PFSK-1 (cell line): Measurements from ENCODE around the gene SNRPA1.

Experiments used
- FOXP2 ChIP-seq: optimal IDR thresholded peaks from 2 replicates; pipeline ENCODE3; 2011; ENCODE audit warnings: borderline replicate concordance, control low read depth, inconsistent platforms; ENCODE audit not compliant: insufficient read depth; ENCODE audit errors: extremely low read length, extremely low read depth
- POLR2AphosphoS5 ChIP-seq: IDR thresholded peaks from 2 replicates; pipeline ENCODE4 v1.6.1; 2012; ENCODE audit warnings: low read depth, mild to moderate bottlenecking, control low read depth, low read length, moderate library complexity
- REST ChIP-seq, 2 experiments: IDR thresholded peaks; 2 replicates each; pipeline versions ENCODE4 v1.6.1 to v1.8.0; 2011 to 2012; ENCODE audit warnings: low read depth in 2 of 2, low read length in 2 of 2, control low read depth in 1 of 2, inconsistent platforms in 1 of 2, mild to moderate bottlenecking in 1 of 2, moderate library complexity in 1 of 2; ENCODE audit not compliant: insufficient read depth in 1 of 2
- SIN3A ChIP-seq: IDR thresholded peaks from 2 replicates; pipeline ENCODE4 v1.6.1; 2012; ENCODE audit warnings: mild to moderate bottlenecking, low read length, moderate library complexity, borderline replicate concordance; ENCODE audit not compliant: insufficient read depth
- TAF1 ChIP-seq: IDR thresholded peaks from 2 replicates; pipeline ENCODE4 v1.6.1; 2012; ENCODE audit warnings: low read length, control low read depth, borderline replicate concordance; ENCODE audit not compliant: insufficient read depth

The SNRPA1 gene

GRCh38 chr15:101254157-101255050, 40.6 kb downstream of the SNRPA1 start:
- TF ChIP-seq SIN3A (no peak), FOXP2 (no peak), REST (IDR thresholded peaks at IDR 0.05; ENCODE audit: insufficient read depth in 1 of 2, low read depth in 2 of 2, low read length in 2 of 2) (no peak), TAF1 (no peak), POLR2AphosphoS5 (no peak)

GRCh38 chr15:101252836-101253235, 42.2 kb downstream of the SNRPA1 start:
- TF ChIP-seq POLR2AphosphoS5 (no peak), REST (IDR thresholded peaks at IDR 0.05; ENCODE audit: insufficient read depth in 1 of 2, low read depth in 2 of 2, low read length in 2 of 2) (no peak)

- TF ChIP-seq SIN3A (no peak), TAF1 (peak; percentile 77; the same call in 1 of the 2 replicates), REST (IDR thresholded peaks at IDR 0.05; ENCODE audit: insufficient read depth in 1 of 2, low read depth in 2 of 2, low read length in 2 of 2) (peak in 1 of 2 experiments; percentile 34; a peak in 1 of 4 replicates), POLR2AphosphoS5 (peak; percentile 80), FOXP2 (peak; percentile 87)
Observed at GRCh38 chr15:101251830-101252820, 42.9 kb downstream of the SNRPA1 start, which contains the start of gene CHSY1. TSS of gene CHSY1 (minus strand) at chr15:101252048. CDS start at chr15:101251456, 592 bp downstream.

GRCh38 chr15:101250873-101251829, 43.9 kb downstream of the SNRPA1 start:
- TF ChIP-seq REST (IDR thresholded peaks at IDR 0.05; ENCODE audit: insufficient read depth in 1 of 2, low read depth in 2 of 2, low read length in 2 of 2) (no peak), POLR2AphosphoS5 (no peak), FOXP2 (no peak), TAF1 (no peak), SIN3A (no peak)
